LNCaP clone FGC (cell line): ENCODE results near the gene REEP3.

ENCODE experiments used
- DNase-seq: peaks from one replicate; pipeline ENCODE4 v3.0.0-alpha.2; 2011; ENCODE audit warnings: low read depth
- H3K4me3 ChIP-seq: 2 replicates; pipeline ENCODE4 v1.5.1; 2011; ENCODE audit warnings: mild to moderate bottlenecking, low read depth, low read length, control low read depth
- CTCF ChIP-seq: IDR thresholded peaks from 2 replicates; pipeline ENCODE4 v1.5.1; 2012; ENCODE audit warnings: mild to moderate bottlenecking; ENCODE audit not compliant: control insufficient read depth, insufficient read depth; ENCODE audit errors: extremely low read depth

Gene REEP3

GRCh38 chr10:63624701-63625100 is 103.5 kb downstream of the REEP3 start:
- no peak overlapping the region for H3K4me3 ChIP-seq
- DNase-seq, result no peak
- no peak for TF ChIP-seq CTCF

- no peak for DNase-seq
- TF ChIP-seq CTCF, result no peak
- H3K4me3 ChIP-seq, result no peak overlapping the region
Observed at GRCh38 chr10:63627396-63627795, 106.2 kb downstream of the REEP3 start.

GRCh38 chr10:63627881-63628296 is 106.7 kb downstream of the REEP3 start:
- TF ChIP-seq CTCF, result no peak
- H3K4me3 ChIP-seq, result no peak overlapping the region
- DNase-seq, result no peak

GRCh38 chr10:63628526-63629362 is 107.5 kb downstream of the REEP3 start:
- DNase-seq, result no peak
- TF ChIP-seq CTCF, result no peak
- peak overlapping the region; percentile 23; the same call in 1 of the 2 replicates for H3K4me3 ChIP-seq

- peak; percentile 70 for TF ChIP-seq CTCF
- peak; percentile 95 for DNase-seq
- peak overlapping the region; percentile 49 for H3K4me3 ChIP-seq
Observed at GRCh38 chr10:63629363-63630084, 108.3 kb downstream of the REEP3 start.

GRCh38 chr10:63630085-63630930 is 109.1 kb downstream of the REEP3 start:
- DNase-seq, result no peak
- no peak for TF ChIP-seq CTCF
- H3K4me3 ChIP-seq, result peak overlapping the region; percentile 49
